ENCODE measurements around the gene SMCHD1. TPM values are rescaled to one million over a fixed set of nuclear protein-coding genes. Genes with fewer than 3 reads are reported as not detected.

The SMCHD1 gene
- total RNA-seq (2014; rRNA removed; shearing (Covaris generic)) = 60.2 and 84.4 TPM in 2 replicates

GRCh38 chr18:2655178-2655953 is at the start of gene SMCHD1:
Gene SMCHD1 (plus strand): TSS chr18:2655726. CDS start chr18:2656076, 350 bp downstream.
- H3K27ac ChIP-seq = peak within 1 kb of the TSS; percentile 86
- peaks cover 24% of the 10 kb centered on the region for H3K4me1 ChIP-seq (replicated peaks)
- peak; percentile 89 to 93 for DNase-seq (ENCODE audit: low read depth in 1 of 2, low spot score in 2 of 2)
- H3K4me3 ChIP-seq = peak within 1 kb of the TSS; percentile 95
- H3K36me3 ChIP-seq = peaks cover 13% of the 10 kb centered on the region
- no peaks in the 10 kb centered on the region for H3K9me3 ChIP-seq (replicated peaks)
- no peaks in the 10 kb centered on the region for H3K27me3 ChIP-seq (replicated peaks)

GRCh38 chr18:2606335-2606734 is 49.2 kb upstream of the SMCHD1 start:
- H3K9me3 ChIP-seq (replicated peaks) = no peaks in the 10 kb centered on the region
- DNase-seq (ENCODE audit: low read depth in 1 of 2, low spot score in 2 of 2) = no peak
- no peak overlapping the region; the same call in 1 of the 2 replicates for H3K27ac ChIP-seq
- H3K4me3 ChIP-seq = no peak overlapping the region
- peaks cover 82% of the 10 kb centered on the region for H3K36me3 ChIP-seq
- H3K27me3 ChIP-seq (replicated peaks) = no peaks in the 10 kb centered on the region
- H3K4me1 ChIP-seq (replicated peaks) = no peaks in the 10 kb centered on the region

GRCh38 chr18:2609604-2610003 is 45.9 kb upstream of the SMCHD1 start:
- Histone ChIP-seq H3K4me3 (no peak overlapping the region), H3K27me3 (replicated peaks) (no peaks in the 10 kb centered on the region), H3K27ac (no peak overlapping the region), H3K36me3 (peaks cover 81% of the 10 kb centered on the region), H3K4me1 (replicated peaks) (no peaks in the 10 kb centered on the region), H3K9me3 (replicated peaks) (no peaks in the 10 kb centered on the region)
- no peak for DNase-seq (ENCODE audit: low read depth in 1 of 2, low spot score in 2 of 2)

- Histone ChIP-seq H3K4me1 (replicated peaks) (no peaks in the 10 kb centered on the region), H3K27ac (no peak overlapping the region), H3K27me3 (replicated peaks) (no peaks in the 10 kb centered on the region), H3K9me3 (replicated peaks) (no peaks in the 10 kb centered on the region), H3K4me3 (no peak overlapping the region), H3K36me3 (peaks cover 81% of the 10 kb centered on the region)
- no peak for DNase-seq (ENCODE audit: low read depth in 1 of 2, low spot score in 2 of 2)
These were observed 45.0 kb upstream of the SMCHD1 start for GRCh38 chr18:2610549-2610948.

GRCh38 chr18:2612996-2613395 is 42.5 kb upstream of the SMCHD1 start:
- H3K36me3 ChIP-seq = peaks cover 84% of the 10 kb centered on the region
- no peak overlapping the region for H3K27ac ChIP-seq
- no peaks in the 10 kb centered on the region for H3K27me3 ChIP-seq (replicated peaks)
- peaks cover 12% of the 10 kb centered on the region for H3K4me1 ChIP-seq (replicated peaks)
- DNase-seq (ENCODE audit: low read depth in 1 of 2, low spot score in 2 of 2) = no peak
- no peak overlapping the region for H3K4me3 ChIP-seq
- no peaks in the 10 kb centered on the region for H3K9me3 ChIP-seq (replicated peaks)

GRCh38 chr18:2617401-2617998 is 38.0 kb upstream of the SMCHD1 start:
- no peak overlapping the region for H3K4me3 ChIP-seq
- H3K36me3 ChIP-seq = peaks cover 45% of the 10 kb centered on the region
- no peaks in the 10 kb centered on the region for H3K27me3 ChIP-seq (replicated peaks)
- H3K9me3 ChIP-seq (replicated peaks) = no peaks in the 10 kb centered on the region
- DNase-seq (ENCODE audit: low read depth in 1 of 2, low spot score in 2 of 2) = no peak
- H3K4me1 ChIP-seq (replicated peaks) = peaks cover 15% of the 10 kb centered on the region
- H3K27ac ChIP-seq = peak overlapping the region; percentile 2

GRCh38 chr18:2618009-2618408 is 37.5 kb upstream of the SMCHD1 start:
- Histone ChIP-seq H3K27me3 (replicated peaks) (no peaks in the 10 kb centered on the region), H3K4me3 (no peak overlapping the region), H3K27ac (peak overlapping the region; percentile 2; the same call in 1 of the 2 replicates), H3K36me3 (peaks cover 42% of the 10 kb centered on the region), H3K4me1 (replicated peaks) (peaks cover 15% of the 10 kb centered on the region), H3K9me3 (replicated peaks) (no peaks in the 10 kb centered on the region)
- peak in 1 of 2 experiments; percentile 55 for DNase-seq (ENCODE audit: low read depth in 1 of 2, low spot score in 2 of 2)

GRCh38 chr18:2625217-2625616 is 30.3 kb upstream of the SMCHD1 start:
- DNase-seq (ENCODE audit: low read depth in 1 of 2, low spot score in 2 of 2) = no peak
- Histone ChIP-seq H3K27ac (no peak overlapping the region), H3K9me3 (replicated peaks) (no peaks in the 10 kb centered on the region), H3K4me1 (replicated peaks) (no peaks in the 10 kb centered on the region), H3K27me3 (replicated peaks) (no peaks in the 10 kb centered on the region), H3K36me3 (no peaks in the 10 kb centered on the region), H3K4me3 (no peak overlapping the region)

DNA sequence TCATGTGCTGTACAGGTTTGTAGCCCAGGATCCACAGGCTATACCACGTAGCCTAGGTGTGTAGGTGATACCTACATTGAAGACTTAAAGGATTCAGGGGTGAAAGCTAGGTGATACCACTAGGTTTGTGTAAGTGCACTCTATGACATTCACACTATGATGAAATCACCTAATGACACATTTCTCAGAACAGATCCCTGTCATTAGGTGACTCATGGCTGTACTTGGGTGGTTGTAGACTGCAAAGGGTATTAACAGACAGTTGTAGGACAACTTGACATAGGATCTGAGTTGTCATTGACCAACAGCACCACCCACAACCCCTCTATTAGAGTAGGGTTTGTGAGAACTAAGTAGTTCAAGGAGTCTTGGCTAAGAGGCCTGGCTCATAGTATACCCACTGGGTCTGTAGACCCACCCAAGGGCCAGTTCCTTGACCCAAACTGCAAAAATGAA is 27.7 kb upstream of the SMCHD1 start:
- Histone ChIP-seq H3K27me3 (replicated peaks) (no peaks in the 10 kb centered on the region), H3K27ac (no peak overlapping the region), H3K4me1 (replicated peaks) (no peaks in the 10 kb centered on the region), H3K9me3 (replicated peaks) (no peaks in the 10 kb centered on the region), H3K4me3 (no peak overlapping the region), H3K36me3 (no peaks in the 10 kb centered on the region)
- no peak for DNase-seq (ENCODE audit: low read depth in 1 of 2, low spot score in 2 of 2)

GRCh38 chr18:2629003-2629402 is 26.5 kb upstream of the SMCHD1 start:
- H3K4me3 ChIP-seq = no peak overlapping the region
- DNase-seq (ENCODE audit: low read depth in 1 of 2, low spot score in 2 of 2) = no peak
- H3K9me3 ChIP-seq (replicated peaks) = no peaks in the 10 kb centered on the region
- no peak overlapping the region for H3K27ac ChIP-seq
- no peaks in the 10 kb centered on the region for H3K36me3 ChIP-seq
- no peaks in the 10 kb centered on the region for H3K27me3 ChIP-seq (replicated peaks)
- H3K4me1 ChIP-seq (replicated peaks) = no peaks in the 10 kb centered on the region

GRCh38 chr18:2635586-2635985 is 19.9 kb upstream of the SMCHD1 start:
- Histone ChIP-seq H3K4me1 (replicated peaks) (peaks cover 41% of the 10 kb centered on the region), H3K27me3 (replicated peaks) (no peaks in the 10 kb centered on the region), H3K36me3 (no peaks in the 10 kb centered on the region), H3K27ac (no peak overlapping the region), H3K9me3 (replicated peaks) (no peaks in the 10 kb centered on the region), H3K4me3 (no peak overlapping the region)
- no peak for DNase-seq (ENCODE audit: low read depth in 1 of 2, low spot score in 2 of 2)

DNA sequence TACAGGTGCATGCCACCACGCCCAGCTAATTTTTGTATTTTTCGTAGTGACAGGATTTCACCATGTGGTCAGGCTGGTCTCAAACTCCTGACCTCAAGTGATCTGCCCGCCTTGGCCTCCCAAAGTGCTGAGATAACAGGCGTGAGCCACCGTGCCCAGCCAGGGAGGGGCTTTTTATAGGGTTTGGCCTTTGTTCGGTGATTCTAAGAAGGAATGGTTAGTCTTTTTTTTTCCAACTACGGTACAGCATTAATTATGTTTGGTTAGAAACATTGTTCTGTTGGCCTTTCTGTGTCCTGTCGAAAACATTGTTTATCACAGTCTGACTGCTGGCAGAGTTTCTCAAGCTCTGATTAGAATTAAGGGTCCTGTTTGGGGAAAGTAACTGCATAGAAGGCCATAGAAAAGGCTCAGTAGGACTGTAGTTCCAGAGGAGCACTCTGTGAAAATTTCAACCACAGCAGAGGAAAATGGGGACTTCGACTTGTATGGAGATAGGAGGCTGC is 19.3 kb upstream of the SMCHD1 start:
- H3K27ac ChIP-seq = no peak overlapping the region
- no peak overlapping the region for H3K4me3 ChIP-seq
- H3K4me1 ChIP-seq (replicated peaks) = peaks cover 41% of the 10 kb centered on the region
- no peak for DNase-seq (ENCODE audit: low read depth in 1 of 2, low spot score in 2 of 2)
- no peaks in the 10 kb centered on the region for H3K27me3 ChIP-seq (replicated peaks)
- H3K9me3 ChIP-seq (replicated peaks) = no peaks in the 10 kb centered on the region
- H3K36me3 ChIP-seq = no peaks in the 10 kb centered on the region

DNA sequence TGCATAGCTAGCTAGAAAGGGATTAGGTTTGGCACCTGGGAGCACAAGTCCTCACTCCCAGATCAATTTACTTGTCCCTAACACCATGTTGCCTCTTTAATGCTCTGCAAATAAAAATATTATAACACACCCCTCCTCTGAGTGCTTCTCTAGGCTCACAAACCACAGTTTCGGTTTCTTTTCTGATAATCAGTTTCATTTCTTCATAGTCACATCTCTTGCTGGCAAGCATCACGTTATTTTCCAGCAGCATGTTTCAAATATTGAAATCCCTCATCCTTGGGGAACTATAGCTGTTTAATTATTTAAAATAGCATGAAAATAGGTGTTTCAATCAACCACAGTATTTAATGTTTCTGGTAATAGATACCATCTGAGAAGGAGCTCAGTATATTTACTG is 13.9 kb upstream of the SMCHD1 start:
- Histone ChIP-seq H3K27ac (no peak overlapping the region), H3K27me3 (replicated peaks) (no peaks in the 10 kb centered on the region; the same call in 1 of the 2 replicates), H3K4me3 (no peak overlapping the region), H3K9me3 (replicated peaks) (no peaks in the 10 kb centered on the region), H3K36me3 (no peaks in the 10 kb centered on the region), H3K4me1 (replicated peaks) (peaks cover 24% of the 10 kb centered on the region)
- DNase-seq (ENCODE audit: low read depth in 1 of 2, low spot score in 2 of 2) = no peak

- DNase-seq (ENCODE audit: low read depth in 1 of 2, low spot score in 2 of 2) = no peak
- no peaks in the 10 kb centered on the region for H3K36me3 ChIP-seq
- H3K4me3 ChIP-seq = no peak overlapping the region
These were observed 12.8 kb upstream of the SMCHD1 start for GRCh38 chr18:2642771-2643170.

More at GRCh38 chr18:2642771-2643170, 12.8 kb upstream of the SMCHD1 start:
- H3K27me3 ChIP-seq (replicated peaks) = no peaks in the 10 kb centered on the region; the same call in 1 of the 2 replicates
- peaks cover 14% of the 10 kb centered on the region for H3K4me1 ChIP-seq (replicated peaks)
- H3K27ac ChIP-seq = no peak overlapping the region
- H3K9me3 ChIP-seq (replicated peaks) = no peaks in the 10 kb centered on the region
